Measurements from ENCODE around the gene RREB1.

The RREB1 gene

DNA sequence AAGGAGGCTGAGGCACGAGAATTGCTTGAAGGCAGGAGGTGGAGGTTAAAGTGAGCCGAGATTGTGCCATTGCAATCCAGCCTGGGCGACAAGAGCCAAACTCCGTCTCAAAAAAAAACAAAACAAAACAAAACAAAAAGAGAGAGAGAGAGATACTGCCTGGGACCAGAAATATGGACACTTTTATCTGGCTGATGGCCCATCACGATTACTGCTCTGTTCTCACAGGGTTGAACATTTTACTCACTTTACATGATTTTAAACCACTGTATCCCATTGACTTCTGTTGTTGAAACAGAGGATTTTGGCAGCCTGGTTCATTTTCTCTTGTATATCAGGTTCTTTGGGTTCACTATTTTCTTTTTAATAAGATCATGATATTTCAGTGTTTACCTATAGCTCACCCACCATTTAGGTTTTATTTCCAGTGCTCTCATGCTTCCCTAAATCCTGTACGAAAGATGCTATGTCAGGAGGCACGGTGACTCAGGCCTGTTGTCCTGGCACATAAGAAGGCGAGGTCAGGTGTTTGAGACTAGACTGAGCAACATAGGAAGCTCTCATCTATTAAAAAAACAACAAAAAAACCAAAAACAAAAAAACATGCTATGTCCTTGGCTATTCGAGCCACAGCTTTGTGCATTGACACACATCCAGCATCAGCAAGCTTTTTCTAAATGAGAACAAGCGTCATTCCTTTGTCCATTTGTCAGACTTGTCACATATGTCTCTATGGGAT, 34.5 kb upstream of the RREB1 start:
- no peak for TF ChIP-seq Cebpa-rat (IDR thresholded peaks at IDR 0.05)
- H3K9ac ChIP-seq: peak overlapping the region in 3 of 11 experiments; percentile 1 to 4 (median 1); a peak in 3 of 22 replicates
- H4K20me1 ChIP-seq: peaks cover 0 to 43% (median 0%) of the 10 kb centered on the region in 11 experiments; a peak in 3 of 22 replicates
- peak overlapping the region in 7 of 11 experiments; percentile 2 to 56 (median 25); a peak in 9 of 22 replicates for H3K4me2 ChIP-seq
- peaks cover 0 to 14% (median 0%) of the 10 kb centered on the region in 11 experiments; a peak in 4 of 22 replicates for H3K36me3 ChIP-seq
- H3K9me3 ChIP-seq (replicated peaks in 1 of 11): no peaks in the 10 kb centered on the region
- H3K4me3 ChIP-seq: peak overlapping the region in 1 of 10 experiments; percentile 18; a peak in 1 of 20 replicates
- no peaks in the 10 kb centered on the region for H3K27me3 ChIP-seq
- H3K4me1 ChIP-seq: peaks cover 0 to 21% (median 7%) of the 10 kb centered on the region in 10 experiments; a peak in 13 of 20 replicates
- H3K27ac ChIP-seq: peak overlapping the region in 1 of 11 experiments; percentile 19; a peak in 1 of 22 replicates

- Histone ChIP-seq H3K27me3 (no peaks in the 10 kb centered on the region), H3K9me3 (replicated peaks in 1 of 11) (no peaks in the 10 kb centered on the region), H3K9ac (peak overlapping the region in 3 of 11 experiments; percentile 1 to 4 (median 1); a peak in 2 of 22 replicates), H3K4me1 (peaks cover 0 to 25% (median 7%) of the 10 kb centered on the region in 10 experiments; a peak in 14 of 20 replicates), H3K36me3 (peaks cover 0 to 14% (median 0%) of the 10 kb centered on the region in 11 experiments; a peak in 4 of 22 replicates), H3K27ac (peak overlapping the region in 1 of 11 experiments; percentile 19; a peak in 1 of 22 replicates), H3K4me3 (peak overlapping the region in 1 of 10 experiments; percentile 18; a peak in 1 of 20 replicates), H4K20me1 (peaks cover 0 to 38% (median 0%) of the 10 kb centered on the region in 11 experiments; a peak in 3 of 22 replicates), H3K4me2 (peak overlapping the region in 8 of 11 experiments; percentile 2 to 56 (median 24); a peak in 11 of 22 replicates)
- TF ChIP-seq Cebpa-rat (IDR thresholded peaks at IDR 0.05): no peak
These were observed 33.8 kb upstream of the RREB1 start for GRCh38 chr6:7073821-7074525.

GRCh38 chr6:7074870-7075269, 32.9 kb upstream of the RREB1 start:
- no peaks in the 10 kb centered on the region for H3K27me3 ChIP-seq
- peaks cover 0 to 27% (median 7%) of the 10 kb centered on the region in 10 experiments; a peak in 14 of 20 replicates for H3K4me1 ChIP-seq
- no peak overlapping the region for H3K27ac ChIP-seq
- no peak for TF ChIP-seq Cebpa-rat (IDR thresholded peaks at IDR 0.05)
- no peak overlapping the region for H3K9ac ChIP-seq
- H4K20me1 ChIP-seq: peaks cover 0 to 31% (median 0%) of the 10 kb centered on the region in 11 experiments; a peak in 3 of 22 replicates
- no peak overlapping the region for H3K4me3 ChIP-seq
- peaks cover 0 to 8% (median 0%) of the 10 kb centered on the region in 11 experiments; a peak in 4 of 22 replicates for H3K36me3 ChIP-seq
- no peaks in the 10 kb centered on the region for H3K9me3 ChIP-seq (replicated peaks in 1 of 11)
- H3K4me2 ChIP-seq: peak overlapping the region in 2 of 11 experiments; percentile 49 to 51; a peak in 1 of 22 replicates

DNA sequence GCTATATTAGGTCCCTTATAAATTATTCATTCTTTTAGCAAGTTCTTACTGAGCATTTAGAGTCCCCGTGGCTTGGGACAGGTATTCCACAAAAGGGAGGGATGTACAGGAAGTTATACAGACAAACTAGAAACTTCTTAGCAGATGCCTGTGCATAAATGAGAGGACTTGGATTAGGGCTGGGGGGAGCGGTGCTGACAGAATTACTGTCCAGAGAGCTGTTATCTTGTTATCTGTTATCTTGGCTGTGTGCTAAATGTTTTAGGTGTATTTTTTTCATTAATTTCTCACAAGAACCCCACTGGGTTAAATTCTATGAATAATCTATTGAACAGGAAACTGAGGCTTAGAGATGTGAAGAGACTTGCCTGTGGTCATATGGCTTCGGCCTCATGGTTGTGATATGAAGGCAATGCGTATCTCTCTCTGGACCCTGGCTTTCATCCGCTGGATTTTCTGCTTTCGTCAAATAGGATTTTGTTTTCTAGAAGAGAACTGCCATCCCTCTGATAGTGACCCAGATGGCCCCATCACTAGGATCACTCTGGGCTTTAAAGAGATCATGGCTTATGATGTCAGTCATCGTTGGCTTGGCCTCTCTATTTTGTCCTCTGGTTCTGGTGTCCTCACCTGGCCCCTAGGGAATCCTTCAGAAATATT, 32.3 kb upstream of the RREB1 start:
- H3K4me2 ChIP-seq: no peak overlapping the region
- peaks cover 0 to 26% (median 0%) of the 10 kb centered on the region in 11 experiments; a peak in 2 of 22 replicates for H4K20me1 ChIP-seq
- no peak for TF ChIP-seq Cebpa-rat (IDR thresholded peaks at IDR 0.05)

DNA sequence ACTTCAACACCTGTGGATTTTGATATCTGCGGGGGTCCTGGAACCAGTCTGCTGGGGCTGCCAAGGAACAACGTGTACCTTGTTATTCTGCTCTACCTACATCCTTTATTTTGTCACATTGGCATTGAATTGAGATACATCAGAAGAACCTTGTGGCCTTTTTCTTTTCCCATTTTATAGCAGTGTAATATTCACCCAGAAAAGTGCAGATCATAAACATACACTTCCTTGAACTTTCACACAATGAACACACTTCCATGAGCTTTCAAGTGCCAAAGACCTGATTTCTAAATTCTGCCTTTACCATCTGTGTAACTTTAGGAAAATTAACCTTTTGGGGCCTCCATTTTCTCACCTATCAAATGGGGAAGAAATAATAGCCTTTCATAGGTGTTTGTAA, 29.9 kb upstream of the RREB1 start:
- no peak overlapping the region for H3K4me2 ChIP-seq
- no peaks in the 10 kb centered on the region for H3K27me3 ChIP-seq
- H3K27ac ChIP-seq: no peak overlapping the region
- H4K20me1 ChIP-seq: peaks cover 0 to 12% (median 0%) of the 10 kb centered on the region in 11 experiments; a peak in 2 of 22 replicates
- H3K9me3 ChIP-seq (replicated peaks in 1 of 11): no peaks in the 10 kb centered on the region
- no peaks in the 10 kb centered on the region for H3K36me3 ChIP-seq
- peaks cover 0 to 35% (median 7%) of the 10 kb centered on the region in 10 experiments; a peak in 14 of 20 replicates for H3K4me1 ChIP-seq
- no peak overlapping the region for H3K9ac ChIP-seq
- no peak for TF ChIP-seq Cebpa-rat (IDR thresholded peaks at IDR 0.05)
- no peak overlapping the region for H3K4me3 ChIP-seq

More for the DNA sequence above, 32.3 kb upstream of the RREB1 start:
- Histone ChIP-seq H3K4me3 (no peak overlapping the region), H3K36me3 (peaks cover 0 to 8% (median 0%) of the 10 kb centered on the region in 11 experiments; a peak in 4 of 22 replicates), H3K9ac (no peak overlapping the region), H3K27me3 (no peaks in the 10 kb centered on the region), H3K27ac (no peak overlapping the region), H3K4me1 (peaks cover 0 to 33% (median 7%) of the 10 kb centered on the region in 10 experiments; a peak in 14 of 20 replicates), H3K9me3 (replicated peaks in 1 of 11) (no peaks in the 10 kb centered on the region)

- no peaks in the 10 kb centered on the region for H3K9me3 ChIP-seq (replicated peaks in 1 of 11)
- H3K36me3 ChIP-seq: peaks cover 0 to 4% (median 0%) of the 10 kb centered on the region in 11 experiments; a peak in 1 of 22 replicates
- no peak overlapping the region for H3K9ac ChIP-seq
- H3K4me2 ChIP-seq: no peak overlapping the region
- peaks cover 0 to 25% (median 4%) of the 10 kb centered on the region in 10 experiments; a peak in 13 of 20 replicates for H3K4me1 ChIP-seq
- no peak for TF ChIP-seq Cebpa-rat (IDR thresholded peaks at IDR 0.05)
- peaks cover 0 to 12% (median 0%) of the 10 kb centered on the region in 11 experiments; a peak in 2 of 22 replicates for H4K20me1 ChIP-seq
- H3K27ac ChIP-seq: no peak overlapping the region
- no peak overlapping the region for H3K4me3 ChIP-seq
- H3K27me3 ChIP-seq: no peaks in the 10 kb centered on the region
These were observed 28.9 kb upstream of the RREB1 start for GRCh38 chr6:7078856-7079255.

- H3K27me3 ChIP-seq: no peaks in the 10 kb centered on the region
- H3K4me2 ChIP-seq: peak overlapping the region in 1 of 11 experiments; percentile 37; a peak in 1 of 22 replicates
- H3K4me1 ChIP-seq: peaks cover 9 to 19% (median 15%) of the 10 kb centered on the region in 10 experiments
- H3K36me3 ChIP-seq: peaks cover 0 to 9% (median 0%) of the 10 kb centered on the region in 11 experiments; a peak in 1 of 22 replicates
- no peak overlapping the region for H3K27ac ChIP-seq
- no peak overlapping the region for H3K4me3 ChIP-seq
- peaks cover 0 to 12% (median 0%) of the 10 kb centered on the region in 11 experiments; a peak in 2 of 22 replicates for H4K20me1 ChIP-seq
- no peaks in the 10 kb centered on the region for H3K9me3 ChIP-seq (replicated peaks in 1 of 11)
- no peak for TF ChIP-seq Cebpa-rat (IDR thresholded peaks at IDR 0.05)
- H3K9ac ChIP-seq: no peak overlapping the region
These were observed 27.4 kb upstream of the RREB1 start for GRCh38 chr6:7080311-7080710.

DNA sequence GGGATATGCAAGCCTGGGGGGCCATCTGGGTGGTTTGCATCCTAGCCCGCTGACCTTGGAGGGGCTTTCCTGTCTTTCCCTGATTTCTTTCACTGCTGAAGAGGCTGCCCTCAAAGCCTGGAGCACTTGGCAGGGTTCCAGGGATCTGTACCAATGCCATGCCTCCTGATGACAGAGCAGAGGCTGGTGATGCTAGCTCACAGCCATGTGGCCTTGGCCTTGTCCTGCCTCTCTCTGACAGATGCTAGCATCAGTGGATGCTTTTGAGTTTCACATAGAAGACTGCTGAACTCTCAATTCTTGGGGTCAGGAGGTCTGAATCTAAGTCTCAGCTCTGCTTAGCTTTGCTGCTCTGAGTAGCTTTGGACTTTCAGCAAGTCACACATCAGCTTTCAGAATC, 21.9 kb upstream of the RREB1 start:
- Histone ChIP-seq H3K9ac (peak overlapping the region in 10 of 11 experiments; percentile 52 to 73 (median 68); a peak in 11 of 22 replicates), H3K36me3 (peaks cover 0 to 9% (median 0%) of the 10 kb centered on the region in 11 experiments; a peak in 1 of 22 replicates), H3K4me2 (peak overlapping the region; percentile 76 to 91 (median 84)), H3K27me3 (no peaks in the 10 kb centered on the region), H3K27ac (peak overlapping the region in 9 of 11 experiments; percentile 50 to 75 (median 67); a peak in 18 of 22 replicates), H3K9me3 (replicated peaks in 1 of 11) (no peaks in the 10 kb centered on the region), H3K4me1 (peaks cover 30 to 46% (median 43%) of the 10 kb centered on the region in 10 experiments), H3K4me3 (peak overlapping the region in 5 of 10 experiments; percentile 47 to 59 (median 58); a peak in 5 of 20 replicates), H4K20me1 (peaks cover 0 to 11% (median 0%) of the 10 kb centered on the region in 11 experiments; a peak in 2 of 22 replicates)
- no peak for TF ChIP-seq Cebpa-rat (IDR thresholded peaks at IDR 0.05)

All from BLaER1 treated with 17β-estradiol and CSF1 and Interleukin-3, amounts not matched to agents 10 nM and 100 nM (cell line).